Activated CD8-positive, alpha-beta memory T cell treated with anti-CD3 and anti-CD28 coated beads, Interleukin-2, amount 50 U/mL, for 1 hour (primary cell): ENCODE measurements around the gene MGRN1.
A peak's percentile ranks its signal among the peaks of the same experiment; 100 is the strongest.

Experiments
- DNase-seq: peaks from one replicate; pipeline ENCODE4 v3.0.0-alpha.2; 2020; ENCODE audit errors: extremely low read depth

Gene MGRN1

GRCh38 chr16:4654011-4654963, 29.7 kb downstream of the MGRN1 start:
- DNase-seq = no peak

GRCh38 chr16:4654964-4655590, 30.5 kb downstream of the MGRN1 start:
- DNase-seq = no peak

GRCh38 chr16:4655801-4656200, 31.2 kb downstream of the MGRN1 start:
- no peak for DNase-seq

GRCh38 chr16:4656221-4656620, 31.6 kb downstream of the MGRN1 start:
- DNase-seq = no peak

- DNase-seq = no peak
Observed at GRCh38 chr16:4656695-4657686, 32.4 kb downstream of the MGRN1 start.

GRCh38 chr16:4659363-4660353, 35.0 kb downstream of the MGRN1 start:
- no peak for DNase-seq

- DNase-seq = peak; percentile 63
Observed at GRCh38 chr16:4660454-4661007, 35.9 kb downstream of the MGRN1 start.

- no peak for DNase-seq
Observed at GRCh38 chr16:4661661-4662060, 37.0 kb downstream of the MGRN1 start.

GRCh38 chr16:4663465-4663776, 38.8 kb downstream of the MGRN1 start:
- no peak for DNase-seq

GRCh38 chr16:4663777-4664465, 39.3 kb downstream of the MGRN1 start:
- no peak for DNase-seq

- DNase-seq = peak; percentile 11
Observed at GRCh38 chr16:4664538-4665418, 40.2 kb downstream of the MGRN1 start.

- no peak for DNase-seq
Observed at GRCh38 chr16:4666537-4667202, 42.0 kb downstream of the MGRN1 start.

- DNase-seq = no peak
Observed at GRCh38 chr16:4667203-4667963, 42.8 kb downstream of the MGRN1 start.

GRCh38 chr16:4668313-4668960, 43.8 kb downstream of the MGRN1 start:
- DNase-seq = no peak

- no peak for DNase-seq
Observed at GRCh38 chr16:4673387-4674046, 48.9 kb downstream of the MGRN1 start.

GRCh38 chr16:4674926-4675530, 50.4 kb downstream of the MGRN1 start:
- no peak for DNase-seq
